Measurements from ENCODE around the gene NAPG.
"Not testable (repeated sequence)": the region's sequence is repeated elsewhere in the genome, so short reads cannot be mapped to it uniquely, and the experiment has no call there.

DNA sequence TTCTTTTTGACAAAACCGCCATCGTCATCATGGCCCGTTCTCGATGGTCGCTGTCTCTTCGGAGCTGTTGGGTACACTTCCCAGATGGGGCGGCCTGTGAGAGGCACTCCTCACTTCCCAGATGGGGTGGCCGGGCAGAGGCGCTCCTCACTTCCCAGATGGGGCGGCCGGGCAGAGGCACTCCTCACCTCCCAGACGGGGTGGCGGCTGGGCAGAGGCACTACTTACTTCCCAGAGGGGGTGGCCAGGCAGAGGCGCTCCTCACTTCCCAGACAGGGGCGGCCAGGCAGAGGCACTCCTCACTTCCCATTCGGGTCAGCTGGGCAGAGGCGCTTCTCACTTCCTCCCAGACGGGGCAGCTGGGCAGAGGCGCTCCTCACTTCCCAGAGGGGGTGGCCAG, 19.9 kb upstream of the NAPG start:
- TF ChIP-seq RFX5 (IDR thresholded peaks at IDR 0.05; ENCODE audit: low read depth, low read length); SMC3 (IDR thresholded peaks at IDR 0.05; ENCODE audit: borderline replicate concordance, low read length); CHD2 (IDR thresholded peaks at IDR 0.05; ENCODE audit: borderline replicate concordance, low read depth, low read length): not testable (repeated sequence)

All from GM12878 (cell line).